Hepatocyte (in vitro differentiated cells): ENCODE data around the gene DCTN2. TPM values are rescaled to one million over a fixed set of nuclear protein-coding genes. Genes with fewer than 3 reads are reported as not detected.

Experiments
- DNase-seq: peaks from one replicate; pipeline ENCODE4 v3.0.0-alpha.2; 2016; ENCODE audit warnings: low spot score
- H2AFZ ChIP-seq: fragments of 200-600 bp; sonication (generic); 2 replicates; pipeline ENCODE4 v1.6.0; 2016; ENCODE audit warnings: antibody characterized with exemption, mild to moderate bottlenecking
- H3K27ac ChIP-seq: fragments of 200-600 bp; sonication (generic); 2 replicates; pipeline ENCODE4 v1.5.1; 2016; ENCODE audit warnings: mild to moderate bottlenecking
- H3K27me3 ChIP-seq: fragments of 200-600 bp; sonication (generic); 2 replicates; pipeline ENCODE4 v1.6.1; 2016
- H3K36me3 ChIP-seq: fragments of 200-600 bp; sonication (generic); replicated peaks from 2 replicates; pipeline ENCODE4 v1.5.1; 2016; ENCODE audit warnings: low read depth; ENCODE audit not compliant: insufficient read depth
- H3K4me1 ChIP-seq: fragments of 200-600 bp; sonication (generic); 2 replicates; pipeline ENCODE4 v1.5.1; 2016; ENCODE audit warnings: mild to moderate bottlenecking, moderate library complexity; ENCODE audit not compliant: insufficient read depth
- H3K4me2 ChIP-seq: fragments of 200-600 bp; sonication (generic); 2 replicates; pipeline ENCODE4 v1.6.0; 2016
- H3K4me3 ChIP-seq: fragments of 200-600 bp; sonication (generic); 2 replicates; pipeline ENCODE4 v1.5.1; 2016; ENCODE audit warnings: mild to moderate bottlenecking
- H3K79me2 ChIP-seq: fragments of 200-600 bp; sonication (generic); 2 replicates; pipeline ENCODE4 v1.6.0; 2017; ENCODE audit warnings: mild to moderate bottlenecking
- H3K9me2 ChIP-seq: fragments of 200-600 bp; sonication (generic); replicated peaks from 2 replicates; pipeline ENCODE4 v1.6.0; 2017; ENCODE audit warnings: mild to moderate bottlenecking; ENCODE audit not compliant: insufficient read depth
- H3K9me3 ChIP-seq: fragments of 200-600 bp; sonication (generic); 2 replicates; pipeline ENCODE4 v1.5.1; 2016; ENCODE audit warnings: low read depth, mild to moderate bottlenecking
- H4K20me1 ChIP-seq: fragments of 200-600 bp; sonication (generic); 2 replicates; pipeline ENCODE4 v1.6.0; 2016; ENCODE audit warnings: mild to moderate bottlenecking; ENCODE audit not compliant: insufficient read depth, poor library complexity, severe bottlenecking
- CTCF ChIP-seq: fragments of 200-600 bp; sonication (generic); IDR thresholded peaks from 2 replicates; pipeline ENCODE4 v1.5.1; 2016; ENCODE audit warnings: antibody characterized with exemption, mild to moderate bottlenecking; ENCODE audit not compliant: poor library complexity
- EZH2 ChIP-seq: fragments of 200-600 bp; sonication (generic); IDR thresholded peaks from 2 replicates; pipeline ENCODE4 v1.6.1; 2016; ENCODE audit warnings: antibody characterized with exemption, mild to moderate bottlenecking, borderline replicate concordance
- EZH2phosphoT487 ChIP-seq: fragments of 200-600 bp; sonication (generic); IDR thresholded peaks from one replicate; pipeline ENCODE4 v1.6.1; 2018; ENCODE audit warnings: antibody characterized with exemption, mild to moderate bottlenecking, low read depth, moderate library complexity; ENCODE audit not compliant: unreplicated experiment, severe bottlenecking
- WGBS: methylation state at CpG from one replicate; pipeline ENCODE4 v1.1.6; 2016; ENCODE audit warnings: low lambda C conversion rate; ENCODE audit errors: missing lambda C conversion rate; 5-methylcytosine and 5-hydroxymethylcytosine counted together
- polyA plus RNA-seq: library from polyadenylated mRNA; unstranded; fragments of >200 nt; fragmentation: Nextera tagmentation; extraction: Ambion mirVana; gene quantifications from 2 replicates; pipeline ENCODE4 v1.2.1, GENCODE V29; 2016
- total RNA-seq: library from RNA; depleted of rRNA; stranded (reverse); fragments of >200 nt; gene quantifications from 2 replicates; pipeline ENCODE4 v1.2.3, GENCODE V29; 2014

Gene DCTN2
- total and polyA plus RNA-seq, 2 experiments from 2014 or later, result 110 to 124 TPM

DNA sequence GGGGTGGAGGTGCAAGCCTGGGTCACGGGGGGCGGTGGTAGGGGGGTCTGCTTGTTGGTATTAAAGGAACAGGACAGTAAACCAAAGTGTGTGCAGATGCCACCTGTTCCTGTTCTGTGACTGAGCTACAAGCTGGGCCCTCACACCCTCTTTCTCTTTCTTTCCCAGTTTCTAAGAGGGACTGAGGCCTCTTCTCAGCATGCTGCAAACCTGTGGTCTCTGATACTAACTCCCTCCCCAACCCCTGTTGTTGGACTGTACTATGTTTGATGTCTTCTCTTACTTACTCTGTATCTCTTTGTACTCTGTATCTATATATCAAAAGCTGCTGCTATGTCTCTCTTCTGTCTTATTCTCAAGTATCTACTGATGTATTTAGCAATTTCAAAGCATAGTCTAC is 37.1 kb upstream of the DCTN2 start:
- H3K27me3 ChIP-seq, result peaks cover 42% of the 10 kb centered on the region
- 95% methylated on average over 2 of the region's 2 CpGs for WGBS
- no peaks in the 10 kb centered on the region for H3K9me3 ChIP-seq
- no peak overlapping the region for H3K4me3 ChIP-seq
- H3K9me2 ChIP-seq, result no peaks in the 10 kb centered on the region
- no peak overlapping the region for H3K4me2 ChIP-seq
- H2AFZ ChIP-seq, result no peak overlapping the region
- no peak for TF ChIP-seq CTCF
- TF ChIP-seq EZH2, result no peak
- TF ChIP-seq EZH2phosphoT487, result no peak
- no peaks in the 10 kb centered on the region for H3K36me3 ChIP-seq
- H3K79me2 ChIP-seq, result no peaks in the 10 kb centered on the region
- peaks cover 11% of the 10 kb centered on the region for H3K4me1 ChIP-seq
- no peak overlapping the region for H3K27ac ChIP-seq
- DNase-seq, result no peak
- H4K20me1 ChIP-seq, result no peaks in the 10 kb centered on the region

DNA sequence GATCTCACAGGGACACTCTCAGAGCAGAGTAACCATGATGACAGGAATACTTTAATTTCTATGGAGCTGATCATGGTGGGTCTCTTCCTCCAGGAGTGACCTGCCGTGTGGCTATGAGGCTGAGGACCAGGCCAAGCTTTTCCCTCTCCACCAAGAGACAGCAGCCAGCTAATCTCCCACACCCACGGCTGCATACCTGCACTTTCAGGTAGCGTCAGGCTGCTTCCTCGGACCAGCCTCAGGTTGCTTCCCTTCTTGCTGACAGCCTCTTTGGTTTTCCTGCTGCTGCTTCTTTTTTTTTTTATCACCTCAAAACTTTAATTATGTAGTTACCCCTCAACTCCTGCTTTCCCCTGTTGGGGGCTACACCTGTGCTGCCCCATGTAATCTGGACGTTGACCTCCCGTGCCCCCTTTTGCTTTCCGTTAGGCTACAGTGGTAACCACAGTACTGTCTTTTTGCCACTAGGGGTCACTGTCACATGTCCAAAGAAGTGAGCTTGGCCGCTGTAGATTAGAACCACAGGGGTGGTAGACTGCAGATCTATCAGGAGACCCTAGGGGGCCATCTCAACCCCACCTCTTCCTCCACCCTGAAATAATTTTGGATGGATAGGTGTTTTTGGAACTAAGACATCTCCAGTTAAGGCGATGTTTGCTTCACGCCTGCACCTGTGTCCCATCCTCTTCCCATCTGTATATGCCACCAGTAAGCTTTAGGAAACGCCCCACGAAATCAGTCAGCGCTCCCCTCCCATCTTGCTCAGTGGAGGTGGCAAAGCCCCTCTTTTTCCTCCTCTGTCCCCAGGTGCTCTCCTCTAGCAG is 36.2 kb upstream of the DCTN2 start:
- H2AFZ ChIP-seq, result no peak overlapping the region
- H4K20me1 ChIP-seq, result no peaks in the 10 kb centered on the region
- 52% methylated on average over 13 of the region's 13 CpGs for WGBS
- H3K36me3 ChIP-seq, result no peaks in the 10 kb centered on the region
- peaks cover 37% of the 10 kb centered on the region for H3K27me3 ChIP-seq
- H3K4me1 ChIP-seq, result peaks cover 12% of the 10 kb centered on the region
- H3K9me2 ChIP-seq, result no peaks in the 10 kb centered on the region
- DNase-seq, result peak; percentile 91
- no peak overlapping the region for H3K4me3 ChIP-seq
- no peak overlapping the region for H3K27ac ChIP-seq
- H3K4me2 ChIP-seq, result no peak overlapping the region
- TF ChIP-seq EZH2, result no peak
- TF ChIP-seq EZH2phosphoT487, result no peak
- peak; percentile 93 for TF ChIP-seq CTCF
- H3K79me2 ChIP-seq, result no peaks in the 10 kb centered on the region
- no peaks in the 10 kb centered on the region for H3K9me3 ChIP-seq

DNA sequence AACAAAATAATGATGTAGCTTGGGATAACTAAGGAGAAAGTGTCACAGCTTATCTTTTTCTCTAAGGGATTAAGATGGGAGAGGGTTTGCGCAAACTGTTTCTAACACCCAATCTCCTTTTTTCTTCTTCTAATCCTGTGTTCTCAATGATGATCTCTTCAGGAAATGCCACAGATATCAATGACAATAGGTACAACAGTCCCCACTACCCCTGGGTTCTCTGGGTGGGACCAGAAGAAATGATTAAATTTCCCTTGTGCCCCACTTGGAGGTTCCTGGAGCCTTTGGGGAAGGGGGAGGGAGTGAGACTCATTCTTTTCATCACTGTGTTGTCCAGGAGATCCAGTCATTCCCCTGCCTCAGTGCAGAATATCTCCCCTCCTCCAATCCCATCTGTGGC is 35.4 kb upstream of the DCTN2 start:
- H3K4me1 ChIP-seq, result peaks cover 12% of the 10 kb centered on the region
- no peak overlapping the region for H3K4me2 ChIP-seq
- peaks cover 30% of the 10 kb centered on the region for H3K27me3 ChIP-seq
- no peak overlapping the region for H2AFZ ChIP-seq
- WGBS, result 87% methylated on average over 1 of the region's 1 CpG
- no peaks in the 10 kb centered on the region for H3K36me3 ChIP-seq
- H3K4me3 ChIP-seq, result no peak overlapping the region
- no peaks in the 10 kb centered on the region for H4K20me1 ChIP-seq
- TF ChIP-seq CTCF (no peak), EZH2phosphoT487 (no peak), EZH2 (no peak)
- no peak for DNase-seq
- H3K79me2 ChIP-seq, result no peaks in the 10 kb centered on the region
- no peaks in the 10 kb centered on the region for H3K9me2 ChIP-seq
- H3K9me3 ChIP-seq, result no peaks in the 10 kb centered on the region
- H3K27ac ChIP-seq, result no peak overlapping the region
